Measurements from ENCODE around the gene ESD. TPM values are rescaled to one million over a fixed set of nuclear protein-coding genes. Genes with fewer than 3 reads are reported as not detected.

The ESD gene
- total RNA-seq, 4 donors from 2014 or later: 70.7 to 100 (median 94.3) TPM

GRCh38 chr13:46839399-46839798 lies 42.4 kb upstream of the ESD start:
- intact Hi-C loops (cut with DNase I; ENCODE audit: low total_unique reads): no loop called here
- Histone ChIP-seq H3K4me1 (no peaks in the 10 kb centered on the region), H3K4me3 (no peak overlapping the region), H3K9me3 (no peaks in the 10 kb centered on the region), H3K27ac (no peak overlapping the region), H3K27me3 (no peaks in the 10 kb centered on the region), H3K36me3 (no peaks in the 10 kb centered on the region)
- in situ Hi-C loops (cut with MboI; ENCODE audit: low sequenced_read_pairs in 4 of 4): loop anchor here in 2 of 4 donors (10.0 to 25.0 kb wide), 2 partner anchors 923 to 935 kb away; no protein-coding TSS in a partner anchor
- DNase-seq (no peak), ATAC-seq (no peak)
- TF ChIP-seq, protein P1, sequence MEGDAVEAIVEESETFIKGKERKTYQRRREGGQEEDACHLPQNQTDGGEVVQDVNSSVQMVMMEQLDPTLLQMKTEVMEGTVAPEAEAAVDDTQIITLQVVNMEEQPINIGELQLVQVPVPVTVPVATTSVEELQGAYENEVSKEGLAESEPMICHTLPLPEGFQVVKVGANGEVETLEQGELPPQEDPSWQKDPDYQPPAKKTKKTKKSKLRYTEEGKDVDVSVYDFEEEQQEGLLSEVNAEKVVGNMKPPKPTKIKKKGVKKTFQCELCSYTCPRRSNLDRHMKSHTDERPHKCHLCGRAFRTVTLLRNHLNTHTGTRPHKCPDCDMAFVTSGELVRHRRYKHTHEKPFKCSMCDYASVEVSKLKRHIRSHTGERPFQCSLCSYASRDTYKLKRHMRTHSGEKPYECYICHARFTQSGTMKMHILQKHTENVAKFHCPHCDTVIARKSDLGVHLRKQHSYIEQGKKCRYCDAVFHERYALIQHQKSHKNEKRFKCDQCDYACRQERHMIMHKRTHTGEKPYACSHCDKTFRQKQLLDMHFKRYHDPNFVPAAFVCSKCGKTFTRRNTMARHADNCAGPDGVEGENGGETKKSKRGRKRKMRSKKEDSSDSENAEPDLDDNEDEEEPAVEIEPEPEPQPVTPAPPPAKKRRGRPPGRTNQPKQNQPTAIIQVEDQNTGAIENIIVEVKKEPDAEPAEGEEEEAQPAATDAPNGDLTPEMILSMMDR (IDR thresholded peaks at IDR 0.05 in 4 of 5, conservative IDR thresholded peaks at IDR 0.05 in 1 of 5): no peak
- TF ChIP-seq POLR2A (IDR thresholded peaks at IDR 0.05): no peak

GRCh38 chr13:46834657-46835056 lies 37.7 kb upstream of the ESD start:
- in situ Hi-C loops (cut with MboI; ENCODE audit: low sequenced_read_pairs in 4 of 4): loop anchor here in 3 of 4 donors (5.0 to 25.0 kb wide), 3 partner anchors 928 to 940 kb away; no protein-coding TSS in a partner anchor
- TF ChIP-seq POLR2A (IDR thresholded peaks at IDR 0.05): no peak
- TF ChIP-seq, protein P1 (IDR thresholded peaks at IDR 0.05 in 4 of 5, conservative IDR thresholded peaks at IDR 0.05 in 1 of 5): no peak
- DNase-seq: no peak
- no peaks in the 10 kb centered on the region for H3K27me3 ChIP-seq
- no peaks in the 10 kb centered on the region for H3K4me1 ChIP-seq
- no peaks in the 10 kb centered on the region for H3K9me3 ChIP-seq
- no peaks in the 10 kb centered on the region for H3K36me3 ChIP-seq
- ATAC-seq: no peak
- no peak overlapping the region for H3K4me3 ChIP-seq
- intact Hi-C loops (cut with DNase I; ENCODE audit: low total_unique reads): no loop called here
- H3K27ac ChIP-seq: no peak overlapping the region

- ATAC-seq (no peak), DNase-seq (no peak)
- Histone ChIP-seq H3K36me3 (no peaks in the 10 kb centered on the region), H3K4me3 (no peak overlapping the region), H3K9me3 (no peaks in the 10 kb centered on the region), H3K27me3 (no peaks in the 10 kb centered on the region), H3K27ac (no peak overlapping the region), H3K4me1 (no peaks in the 10 kb centered on the region)
- intact Hi-C loops (cut with DNase I; ENCODE audit: low total_unique reads) (loop anchor here (2.0 kb wide), 1 partner anchor 943 kb away; no protein-coding TSS in a partner anchor), in situ Hi-C loops (cut with MboI; ENCODE audit: low sequenced_read_pairs in 4 of 4) (loop anchor here in 3 of 4 donors (5.0 to 25.0 kb wide), 3 partner anchors 931 to 943 kb away; no protein-coding TSS in a partner anchor)
- no peak for TF ChIP-seq POLR2A (IDR thresholded peaks at IDR 0.05)
- TF ChIP-seq, protein P1 (IDR thresholded peaks at IDR 0.05 in 4 of 5, conservative IDR thresholded peaks at IDR 0.05 in 1 of 5): peak; percentile 28 to 65 (median 53)
Measured at GRCh38 chr13:46831588-46832194, 34.7 kb upstream of the ESD start.

DNA sequence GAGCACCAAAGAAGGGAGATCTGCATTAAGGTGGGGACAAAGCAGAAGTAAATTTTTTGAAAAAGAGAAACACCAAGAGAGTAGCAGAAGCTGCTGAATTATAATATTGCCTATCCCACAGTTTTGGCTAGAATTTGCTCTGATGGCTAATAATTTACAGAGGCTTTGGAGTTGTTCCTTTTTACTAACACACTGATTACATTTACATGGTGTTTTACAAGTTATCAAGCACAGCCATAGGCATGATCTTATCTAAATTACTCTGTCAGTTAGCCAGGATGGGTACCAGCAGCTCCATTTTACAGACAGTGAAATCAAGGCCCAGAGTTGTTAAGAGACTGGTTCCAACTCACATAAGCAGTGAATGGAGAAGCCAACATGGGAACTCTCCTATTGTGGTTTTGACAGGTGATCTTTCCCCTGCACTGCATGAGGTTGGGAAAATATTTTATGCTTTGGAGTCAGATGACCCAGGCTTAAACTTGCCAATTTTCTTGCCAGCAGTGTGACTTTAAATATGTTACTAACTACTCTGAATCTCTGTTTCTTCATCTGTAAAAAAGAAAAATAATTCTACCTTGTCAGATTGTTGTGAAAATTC lies 33.5 kb upstream of the ESD start:
- ATAC-seq (no peak), DNase-seq (no peak)
- H3K36me3 ChIP-seq: no peaks in the 10 kb centered on the region
- no peak for TF ChIP-seq POLR2A (IDR thresholded peaks at IDR 0.05)
- TF ChIP-seq, protein P1 (IDR thresholded peaks at IDR 0.05 in 4 of 5, conservative IDR thresholded peaks at IDR 0.05 in 1 of 5): no peak
- H3K4me1 ChIP-seq: no peaks in the 10 kb centered on the region
- no peak overlapping the region for H3K4me3 ChIP-seq
- H3K27ac ChIP-seq: no peak overlapping the region
- no peaks in the 10 kb centered on the region for H3K27me3 ChIP-seq
- in situ Hi-C loops (cut with MboI; ENCODE audit: low sequenced_read_pairs in 4 of 4): loop anchor here in 3 of 4 donors (5.0 to 25.0 kb wide), 3 partner anchors 932 to 944 kb away; no protein-coding TSS in a partner anchor
- intact Hi-C loops (cut with DNase I; ENCODE audit: low total_unique reads): loop anchor here (2.0 kb wide), 1 partner anchor 944 kb away; no protein-coding TSS in a partner anchor
- no peaks in the 10 kb centered on the region for H3K9me3 ChIP-seq

All from gastrocnemius medialis (tissue), 4 donors.